KG1 (cell line): ENCODE data around the gene EBPL.
"Not testable (repeated sequence)": the region's sequence is repeated elsewhere in the genome, so short reads cannot be mapped to it uniquely, and the experiment has no call there.

Experiments
- DNase-seq: peaks from one replicate; lab custom pipeline; 2025; lab: John Stamatoyannopoulos, UW

Gene EBPL

DNA sequence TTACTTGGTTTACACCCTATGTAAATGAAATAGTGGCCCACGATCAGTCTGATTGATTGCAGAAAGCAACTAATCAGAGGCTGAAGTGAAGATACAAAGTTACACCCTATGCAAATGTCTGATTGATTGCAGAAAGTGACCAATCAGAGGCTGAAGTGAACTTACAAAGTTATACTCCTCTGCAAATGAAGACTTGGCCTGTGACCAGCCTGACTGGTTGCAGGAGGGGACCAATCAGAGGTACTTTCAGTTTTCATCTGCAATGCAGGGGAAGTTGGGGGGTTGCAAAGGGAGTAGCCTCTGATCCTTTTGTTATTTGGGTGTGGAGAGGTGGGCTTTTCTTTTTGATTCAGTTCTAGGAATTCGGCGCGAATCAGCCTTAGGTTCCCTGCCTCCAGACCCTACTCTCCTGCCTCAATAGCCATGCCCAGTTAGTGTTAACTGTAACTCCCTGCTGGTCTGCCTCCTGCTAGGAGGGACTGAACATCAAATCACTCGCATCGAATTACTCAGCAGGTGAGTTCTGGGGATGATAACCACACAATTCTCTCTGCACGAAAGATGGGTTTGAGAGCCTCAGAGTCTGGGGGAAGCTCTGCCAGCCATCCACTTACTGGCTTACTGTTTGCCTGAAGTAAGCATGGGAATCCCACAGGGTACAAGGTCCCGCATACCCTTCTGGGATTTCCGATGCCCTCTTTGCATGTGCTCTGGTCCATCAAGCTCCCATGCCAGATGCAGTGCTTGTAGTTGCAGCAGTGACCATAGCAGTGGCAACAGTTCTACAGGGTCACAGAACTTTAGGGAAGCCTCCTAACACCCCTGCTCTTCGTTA is 55.5 kb downstream of the EBPL start:
- no peak for DNase-seq

DNA sequence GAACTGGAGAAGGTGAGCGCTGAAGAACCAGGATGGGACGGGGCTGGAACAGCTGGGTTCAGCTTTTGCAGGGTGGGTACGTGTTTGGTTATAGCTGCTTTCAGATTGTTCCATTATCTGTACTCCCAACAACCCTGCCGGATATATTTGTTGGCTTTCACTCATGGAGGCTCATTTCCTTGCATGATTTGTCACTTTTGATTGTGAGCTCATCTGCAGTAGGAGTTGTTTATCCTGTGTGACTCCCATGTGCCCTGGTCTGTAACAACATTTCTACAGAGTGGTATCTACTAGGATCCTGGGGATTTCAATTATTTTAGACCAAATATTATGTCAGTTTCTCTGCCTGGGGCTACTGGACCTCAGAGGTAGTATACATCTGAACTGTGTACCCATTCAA is 57.6 kb downstream of the EBPL start:
- no peak for DNase-seq

DNA sequence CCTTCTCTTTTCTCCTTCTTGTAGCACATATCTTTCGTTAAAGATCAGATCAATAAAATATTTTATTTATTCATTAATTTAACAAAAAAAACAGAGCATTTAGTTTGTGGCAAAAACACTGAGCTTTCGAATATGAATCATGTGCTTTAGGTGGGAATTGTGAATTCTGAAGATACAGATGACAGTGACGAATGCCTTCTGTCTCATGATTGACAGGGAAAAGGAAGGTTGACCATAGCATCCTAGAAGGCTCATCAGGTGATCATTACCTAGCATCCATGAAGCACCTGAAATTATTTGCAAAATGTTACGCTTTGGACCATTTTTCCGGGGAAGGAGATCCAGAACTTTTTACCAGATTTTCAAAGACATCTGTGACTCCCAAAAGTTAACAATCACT is 59.1 kb downstream of the EBPL start:
- no peak for DNase-seq

DNA sequence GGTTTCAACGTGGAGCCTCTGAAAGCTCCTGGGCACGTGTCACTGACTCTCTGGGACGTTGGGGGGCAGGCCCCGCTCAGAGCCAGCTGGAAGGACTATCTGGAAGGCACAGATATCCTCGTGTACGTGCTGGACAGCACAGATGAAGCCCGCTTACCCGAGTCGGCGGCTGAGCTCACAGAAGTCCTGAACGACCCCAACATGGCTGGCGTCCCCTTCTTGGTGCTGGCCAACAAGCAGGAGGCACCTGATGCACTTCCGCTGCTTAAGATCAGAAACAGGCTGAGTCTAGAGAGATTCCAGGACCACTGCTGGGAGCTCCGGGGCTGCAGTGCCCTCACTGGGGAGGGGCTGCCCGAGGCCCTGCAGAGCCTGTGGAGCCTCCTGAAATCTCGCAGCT is 60.7 kb downstream of the EBPL start:
- no peak for DNase-seq

DNA sequence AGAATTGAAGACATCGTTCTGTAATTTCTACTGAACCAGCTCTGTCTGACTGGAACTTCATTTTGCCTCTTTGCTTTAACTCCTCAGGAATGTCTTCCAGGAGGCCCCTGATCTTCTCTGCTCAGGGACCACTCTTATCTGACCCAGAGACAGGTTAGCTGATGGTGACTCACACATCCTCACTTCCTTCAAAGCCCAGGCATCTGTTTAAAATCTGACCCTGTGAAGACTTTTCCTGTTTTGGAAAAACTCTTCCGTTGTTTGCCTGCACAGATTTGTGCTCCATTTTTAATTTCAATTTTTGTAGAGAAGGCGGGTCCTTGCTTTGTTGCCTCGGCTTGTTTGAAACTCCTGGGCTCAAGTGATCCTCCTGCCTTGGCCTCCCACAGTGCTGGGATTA is 61.3 kb downstream of the EBPL start:
- no peak for DNase-seq

DNA sequence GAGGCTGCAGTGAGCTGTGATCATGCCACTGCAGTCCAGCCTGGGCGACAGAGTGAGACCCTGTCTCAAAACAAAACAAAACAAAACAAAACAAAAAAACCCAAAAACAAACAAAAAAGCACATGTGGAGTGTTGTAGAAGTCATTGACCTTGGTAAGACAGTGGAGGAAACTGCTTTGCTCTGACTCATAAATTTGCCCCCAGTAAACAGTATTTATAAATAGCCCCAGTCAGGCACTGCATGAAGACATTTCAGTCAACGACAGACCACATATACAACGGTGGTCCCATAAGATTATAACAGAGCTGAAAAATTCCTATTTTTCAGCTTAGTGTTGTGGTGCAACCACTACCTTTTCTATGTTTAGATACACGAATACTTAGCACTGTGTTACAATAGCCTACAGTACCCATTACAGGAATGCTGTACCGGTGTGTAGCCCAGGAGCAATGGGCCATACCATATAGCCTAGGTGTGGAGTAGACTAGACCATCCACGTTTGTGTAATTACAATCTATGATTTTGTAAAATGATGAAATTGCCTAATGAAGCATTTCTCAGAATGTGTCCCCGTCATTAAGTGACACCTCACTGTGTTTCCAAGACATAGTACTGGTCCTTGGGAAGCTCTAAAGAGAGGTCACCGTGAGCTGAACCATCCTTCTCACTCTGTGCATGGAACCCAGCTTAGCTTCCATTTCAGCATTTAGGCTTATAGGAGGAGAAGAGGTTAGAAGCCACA is 61.9 kb downstream of the EBPL start:
- no peak for DNase-seq

DNA sequence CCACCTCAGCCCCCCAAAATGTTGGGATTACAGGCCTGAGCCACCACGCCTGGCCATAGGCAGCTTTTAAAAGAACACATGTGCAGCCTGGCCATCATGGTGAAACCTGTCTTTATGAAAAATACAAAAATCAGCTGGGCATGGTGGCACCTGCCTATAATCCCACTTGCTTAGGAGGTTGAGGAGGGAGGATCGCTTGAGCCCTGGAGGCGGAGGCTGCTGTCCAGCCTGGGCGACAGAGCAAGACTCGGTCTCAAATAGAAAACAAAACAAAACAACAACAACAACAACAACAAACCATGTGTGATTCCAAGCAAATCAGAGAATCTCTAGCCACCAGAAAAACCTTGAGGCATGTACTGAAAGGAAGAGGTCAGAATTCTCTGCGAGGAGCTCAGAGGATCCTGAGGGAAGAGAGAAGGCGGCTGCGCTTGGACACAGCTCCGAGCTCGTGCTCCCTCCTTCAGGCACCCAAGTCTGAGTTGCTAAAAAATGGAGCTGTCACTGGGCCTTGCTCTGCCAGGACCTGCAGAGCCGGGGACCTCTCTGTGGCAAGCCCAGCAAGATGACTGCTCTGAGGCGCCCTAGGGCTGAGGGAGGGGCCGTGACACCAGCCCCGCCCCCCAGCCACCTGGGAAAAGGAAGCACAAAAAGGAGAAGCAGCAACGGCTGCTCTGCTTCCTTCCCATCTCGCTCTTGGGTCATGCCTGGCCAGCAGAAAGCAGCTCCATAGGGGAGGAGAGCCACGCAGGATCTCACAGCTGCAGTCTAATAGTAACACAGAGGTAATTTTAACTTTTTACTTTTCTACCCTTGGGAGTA is 63.2 kb downstream of the EBPL start, which contains the start of gene ARL11:
Gene ARL11, plus strand, starts transcription at position 677 of the 822 bp plus-strand sequence. CDS start 1,941 bp downstream, outside the sequence.
- DNase-seq, result peak; percentile 79

DNA sequence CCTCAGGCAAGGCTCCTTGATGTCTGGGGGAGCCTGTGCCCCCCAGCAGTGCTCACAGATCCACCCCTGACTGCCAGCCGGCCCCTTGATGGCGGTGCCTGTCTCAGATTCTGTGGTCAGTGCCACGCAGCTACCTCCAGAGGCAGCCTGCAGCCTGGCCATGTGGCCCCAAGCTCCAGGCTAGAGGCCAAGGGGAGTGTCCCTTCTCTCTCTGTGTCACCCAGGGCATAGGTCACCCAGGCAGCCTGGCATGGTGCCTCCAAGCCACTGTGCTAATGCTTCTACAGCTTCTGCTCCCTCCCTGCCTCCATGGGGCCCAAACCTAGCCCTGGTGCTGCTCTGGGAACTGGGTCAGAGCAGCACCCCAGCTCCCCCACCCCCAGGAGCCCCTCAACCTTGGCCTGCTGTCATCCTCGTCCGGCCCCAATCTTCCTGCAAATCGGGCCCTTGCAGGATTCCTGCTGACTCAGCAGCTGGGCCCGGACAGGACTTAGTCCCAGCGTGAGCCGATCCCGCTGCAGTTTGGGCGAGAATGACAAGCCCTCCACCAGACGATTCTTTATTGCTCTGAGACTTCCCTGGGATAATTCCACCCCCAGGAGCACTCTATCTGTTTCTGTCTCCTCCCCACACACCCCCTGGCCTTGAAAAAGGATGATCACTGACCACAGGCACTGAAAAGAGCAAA is 65.8 kb downstream of the EBPL start:
- no peak for DNase-seq

DNA sequence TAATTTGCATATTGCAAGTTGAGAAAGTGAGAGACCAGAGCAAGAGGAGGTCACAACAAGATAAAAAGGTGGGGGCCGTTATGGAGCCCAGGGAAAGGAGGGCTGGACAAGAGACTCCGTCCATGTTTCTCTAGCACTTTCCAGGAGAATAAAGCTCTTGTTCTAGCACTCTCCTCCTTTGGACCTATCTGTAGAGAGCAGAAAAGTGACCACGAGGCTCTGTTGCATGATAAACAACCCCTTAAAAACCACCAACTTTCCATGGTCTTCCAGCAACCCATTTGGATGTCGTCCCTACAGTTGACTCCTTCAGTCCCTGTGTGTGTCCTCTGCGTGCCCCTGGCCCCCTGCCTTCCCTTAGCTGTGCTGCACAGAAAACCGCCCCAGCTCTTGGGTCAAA is 67.1 kb downstream of the EBPL start:
- no peak for DNase-seq

DNA sequence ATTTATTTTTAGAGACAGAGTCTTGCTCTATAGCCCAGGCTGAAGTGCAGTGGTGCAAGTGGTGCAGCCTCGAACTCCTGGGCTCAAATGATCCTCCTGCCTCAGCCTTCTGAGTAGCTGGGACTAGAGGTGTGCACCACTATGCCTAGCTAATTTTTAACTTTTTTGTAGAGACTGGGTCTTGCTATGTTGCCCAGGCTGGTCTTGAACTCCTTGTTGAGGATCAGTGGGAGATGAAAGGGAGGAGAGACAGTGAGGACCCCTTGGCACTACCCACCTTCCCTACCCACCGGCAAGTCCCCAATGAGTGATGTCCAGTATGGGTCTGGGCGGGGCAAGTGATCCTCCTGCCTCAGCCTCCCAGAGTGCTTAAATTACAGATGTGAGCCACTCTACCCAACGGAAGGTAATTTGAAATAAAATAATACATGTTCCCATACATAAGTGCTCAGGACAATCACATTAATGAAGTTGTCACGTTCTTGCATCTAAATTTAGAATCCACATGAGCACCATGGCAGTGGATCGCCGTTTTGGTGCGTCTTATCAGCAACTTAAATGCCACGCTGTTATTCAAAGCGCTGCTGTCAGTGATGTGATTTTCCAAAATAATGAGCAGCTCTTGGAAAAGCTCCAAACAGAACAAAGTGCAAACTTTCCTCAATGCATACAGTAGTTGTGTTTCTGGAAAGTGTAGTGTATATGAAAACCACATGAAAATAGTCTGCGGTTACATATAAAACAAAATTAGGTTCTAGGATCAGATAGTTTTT is 68.9 kb downstream of the EBPL start:
- DNase-seq, result no peak

DNA sequence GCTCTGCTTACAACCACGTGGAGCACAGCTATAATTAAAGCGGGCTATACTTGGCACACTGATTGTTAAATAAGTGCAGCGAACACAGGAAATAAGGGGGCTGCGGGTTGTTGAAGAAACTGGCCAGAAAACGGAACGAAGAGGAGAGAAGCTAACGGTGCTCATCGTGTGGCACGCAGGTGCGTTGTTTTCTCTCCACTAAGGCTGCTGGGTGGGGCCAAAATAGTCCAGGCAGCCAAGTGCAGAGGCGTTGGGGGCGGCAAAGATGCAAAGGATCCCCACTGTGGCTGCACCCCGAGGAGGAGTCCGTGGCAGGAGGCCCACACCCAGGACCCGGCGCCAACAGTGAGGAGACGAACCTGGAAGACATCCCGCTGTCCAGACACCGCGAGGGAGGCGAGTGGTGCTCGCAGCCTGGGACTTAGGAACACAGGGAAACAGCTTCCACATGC is 71.1 kb downstream of the EBPL start:
- DNase-seq, result no peak

DNA sequence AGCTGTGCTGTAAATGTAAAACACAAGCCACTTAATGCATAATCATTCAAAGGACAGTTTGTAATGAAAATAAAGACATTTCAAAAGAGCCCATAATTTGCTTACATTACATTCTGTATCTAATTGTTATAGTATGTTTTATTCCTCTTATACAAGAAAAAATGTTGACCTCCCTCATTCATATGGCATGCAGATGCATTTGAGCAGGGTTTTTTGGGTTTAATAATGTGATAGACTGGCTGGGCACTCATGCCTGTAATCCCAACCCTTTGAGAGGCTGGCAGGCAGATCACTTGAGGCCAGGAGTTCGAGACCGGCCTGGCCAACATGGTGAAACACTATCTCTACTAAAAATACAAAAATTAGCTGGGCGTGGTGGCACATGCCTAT is 74.6 kb downstream of the EBPL start:
- DNase-seq, result no peak

DNA sequence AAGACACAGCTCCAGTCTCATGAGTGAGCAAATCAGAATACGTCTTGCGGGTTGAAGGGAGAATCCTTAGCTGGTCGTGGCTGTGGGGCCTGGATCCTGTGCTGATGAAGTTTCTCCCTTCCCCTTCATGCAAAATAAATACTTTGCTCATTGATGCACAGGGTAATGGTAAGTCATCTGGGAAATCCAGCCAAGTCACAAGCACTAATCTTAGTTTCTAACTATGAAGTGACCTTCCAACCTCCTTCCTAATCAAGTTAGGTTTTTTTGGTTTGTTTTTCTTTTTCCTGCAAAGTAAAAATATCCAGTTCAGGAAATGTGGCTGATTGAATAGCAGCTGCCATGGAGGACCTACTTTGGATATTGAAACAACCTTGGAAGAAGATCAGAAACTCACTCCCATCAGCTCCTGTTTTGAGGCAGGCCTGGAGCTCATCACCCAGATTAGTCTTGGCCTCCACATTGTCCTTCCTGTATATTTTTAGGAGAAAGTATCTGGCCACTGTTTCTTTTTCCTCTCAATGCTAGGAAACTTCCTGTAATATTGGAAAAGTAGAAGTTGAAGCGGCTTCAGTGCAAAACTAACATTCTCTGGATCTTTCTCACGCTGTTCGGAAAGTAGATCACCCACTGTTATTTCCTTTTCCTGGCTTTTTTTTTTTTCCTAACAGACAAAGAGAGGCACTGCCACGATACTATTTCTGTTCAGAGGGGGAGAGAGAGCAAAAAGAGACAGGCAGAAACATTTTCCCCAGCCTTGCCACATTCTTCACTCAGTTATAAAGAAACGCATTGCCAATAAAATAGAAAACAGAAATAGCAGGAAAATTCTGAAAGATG is 75.2 kb downstream of the EBPL start:
- no peak for DNase-seq

DNA sequence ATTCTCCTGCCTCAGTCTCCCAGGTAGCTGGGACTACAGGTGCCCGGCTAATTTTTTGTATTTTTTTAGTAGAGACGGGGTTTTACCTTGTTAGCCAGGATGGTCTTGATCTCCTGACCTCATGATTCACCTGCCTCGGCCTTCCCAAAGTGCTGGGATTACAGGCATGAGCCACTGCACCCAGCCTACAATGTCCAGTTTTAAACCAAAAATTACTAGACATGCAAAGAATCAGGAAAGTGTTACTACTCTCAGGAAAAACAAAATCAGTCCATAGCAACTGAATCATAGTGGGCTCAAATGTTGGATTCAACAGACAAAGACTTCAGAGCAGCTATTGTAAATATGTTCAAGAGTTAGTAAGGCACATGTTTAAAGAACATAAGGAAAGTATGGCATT is 79.2 kb downstream of the EBPL start:
- not testable (repeated sequence) for DNase-seq
